Nucleus accumbens (tissue), 56 donors: Measurements from ENCODE around the gene TEKT1.
"Not testable (repeated sequence)": the region's sequence is repeated elsewhere in the genome, so short reads cannot be mapped to it uniquely, and the experiment has no call there.

Source experiments
- DNase-seq, 56 donors: peaks; one replicate each; lab custom pipeline; 2025; lab: John Stamatoyannopoulos, UW

The TEKT1 gene

GRCh38 chr17:6818938-6819337, 12.6 kb downstream of the TEKT1 start:
- DNase-seq: no peak

DNA sequence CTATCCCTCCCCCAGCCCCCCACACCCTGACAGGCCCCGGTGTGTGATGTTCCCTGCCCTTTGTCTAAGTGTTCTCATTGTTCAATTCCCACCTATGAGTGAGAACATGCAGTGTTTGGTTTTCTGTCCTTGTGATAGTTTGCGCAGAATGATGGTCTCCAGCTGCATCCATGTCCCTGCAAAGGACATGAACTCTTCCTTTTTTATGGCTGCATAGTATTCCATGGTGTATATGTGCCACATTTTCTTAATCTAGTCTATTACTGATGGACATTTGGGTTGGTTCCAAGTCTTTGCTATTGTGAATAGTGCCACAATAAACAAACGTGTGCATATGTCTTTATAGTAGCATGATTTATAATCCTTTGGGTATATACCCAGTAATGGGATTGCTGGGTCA, 15.2 kb downstream of the TEKT1 start:
- not testable (repeated sequence) for DNase-seq

- no peak for DNase-seq
These were observed 15.8 kb downstream of the TEKT1 start for GRCh38 chr17:6815775-6816174.

DNA sequence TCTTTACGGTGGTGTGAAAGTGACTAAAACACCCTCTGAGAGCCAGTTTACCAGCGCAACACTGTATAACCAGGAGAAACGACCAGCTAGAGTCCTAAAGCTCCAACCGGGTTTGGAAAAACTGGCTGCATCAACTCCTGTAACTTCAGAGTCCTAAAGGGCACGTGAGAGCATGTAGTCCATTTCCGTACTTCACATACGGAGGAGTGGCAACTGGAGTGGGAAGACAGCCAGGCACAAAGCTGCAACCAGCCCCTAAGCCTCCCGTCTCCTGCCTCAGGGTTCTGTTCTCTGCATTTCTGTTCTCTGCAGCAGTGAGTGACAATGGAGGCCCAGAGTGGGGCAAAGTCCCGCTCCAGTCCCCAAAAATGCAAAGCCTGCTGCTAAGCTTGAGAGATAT, 19.2 kb downstream of the TEKT1 start:
- DNase-seq: no peak

GRCh38 chr17:6811510-6811909, 20.0 kb downstream of the TEKT1 start:
- DNase-seq: no peak

GRCh38 chr17:6800422-6801027, 31.0 kb downstream of the TEKT1 start:
- DNase-seq: no peak

- no peak for DNase-seq
These were observed 31.8 kb downstream of the TEKT1 start for GRCh38 chr17:6799738-6800137.

DNA sequence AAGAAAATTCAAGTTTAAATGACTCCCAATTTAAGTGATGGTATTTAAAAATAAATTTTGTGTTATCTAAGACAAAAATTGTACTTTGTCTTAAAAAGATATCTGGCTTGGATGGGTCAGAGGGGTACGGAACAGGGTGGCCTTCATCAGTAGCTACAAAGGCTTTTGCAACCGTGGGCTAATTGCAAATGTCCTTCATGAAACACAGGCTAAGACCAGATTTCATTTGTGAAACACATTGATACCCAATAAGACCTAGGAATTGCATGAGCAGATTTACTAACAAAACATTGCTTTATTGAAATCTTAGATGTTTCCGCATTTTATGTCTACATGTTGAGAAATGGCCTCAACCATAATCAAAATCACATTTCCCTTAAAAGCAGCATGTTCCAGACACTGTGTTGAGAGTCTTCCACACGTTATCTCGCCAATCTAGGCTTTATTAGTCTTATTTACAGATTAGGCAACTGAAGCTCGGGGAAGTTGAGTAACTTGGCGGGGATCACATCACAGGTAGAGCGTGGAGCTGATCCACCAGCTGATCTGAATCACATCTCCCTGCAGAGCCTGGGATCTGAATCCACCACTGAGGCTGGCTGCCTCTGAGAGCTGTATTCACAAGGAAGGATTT, 33.7 kb downstream of the TEKT1 start:
- DNase-seq: no peak

GRCh38 chr17:6796887-6797490, 34.5 kb downstream of the TEKT1 start:
- DNase-seq: no peak

DNA sequence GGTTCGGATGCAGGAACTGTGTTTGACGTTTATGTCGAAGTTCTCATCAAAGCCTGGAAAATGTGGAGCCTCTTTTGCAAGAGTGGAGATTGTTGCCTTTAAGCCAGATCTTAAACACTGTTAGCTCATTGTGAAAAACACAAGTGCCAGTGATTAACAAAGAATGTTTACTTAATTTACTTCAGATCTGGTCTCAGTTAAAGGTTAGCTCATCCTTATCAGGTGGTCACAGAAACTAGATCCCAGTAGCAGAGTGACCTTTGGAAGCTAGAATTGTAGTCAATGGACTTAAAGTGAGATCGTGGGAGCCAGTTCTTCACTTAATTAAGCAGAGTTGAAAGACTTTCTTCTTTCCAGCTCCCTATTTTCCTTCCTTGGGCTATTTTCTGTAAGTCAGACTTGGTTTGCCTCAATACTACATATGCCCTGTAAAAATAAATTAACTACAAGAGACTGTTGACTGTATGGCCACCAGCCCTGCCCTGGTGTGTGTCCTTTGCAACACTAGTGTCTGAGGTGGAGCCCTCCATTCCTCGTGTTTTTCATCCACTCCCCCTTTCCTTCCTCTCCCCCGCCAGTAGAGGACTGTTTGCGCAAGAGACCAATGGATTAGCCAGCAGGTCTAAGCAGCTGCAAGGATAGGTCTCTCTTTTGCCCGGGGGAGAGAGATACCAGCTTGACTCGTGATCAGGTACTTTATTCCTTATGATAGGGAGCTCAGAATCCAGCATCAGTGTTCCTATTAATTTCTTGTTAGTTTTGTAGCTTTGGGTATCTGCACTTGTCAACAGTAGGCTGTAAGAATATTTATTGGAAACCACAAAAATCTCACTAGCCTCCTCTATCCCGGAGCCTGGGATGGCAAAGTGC, 35.3 kb downstream of the TEKT1 start:
- no peak for DNase-seq

DNA sequence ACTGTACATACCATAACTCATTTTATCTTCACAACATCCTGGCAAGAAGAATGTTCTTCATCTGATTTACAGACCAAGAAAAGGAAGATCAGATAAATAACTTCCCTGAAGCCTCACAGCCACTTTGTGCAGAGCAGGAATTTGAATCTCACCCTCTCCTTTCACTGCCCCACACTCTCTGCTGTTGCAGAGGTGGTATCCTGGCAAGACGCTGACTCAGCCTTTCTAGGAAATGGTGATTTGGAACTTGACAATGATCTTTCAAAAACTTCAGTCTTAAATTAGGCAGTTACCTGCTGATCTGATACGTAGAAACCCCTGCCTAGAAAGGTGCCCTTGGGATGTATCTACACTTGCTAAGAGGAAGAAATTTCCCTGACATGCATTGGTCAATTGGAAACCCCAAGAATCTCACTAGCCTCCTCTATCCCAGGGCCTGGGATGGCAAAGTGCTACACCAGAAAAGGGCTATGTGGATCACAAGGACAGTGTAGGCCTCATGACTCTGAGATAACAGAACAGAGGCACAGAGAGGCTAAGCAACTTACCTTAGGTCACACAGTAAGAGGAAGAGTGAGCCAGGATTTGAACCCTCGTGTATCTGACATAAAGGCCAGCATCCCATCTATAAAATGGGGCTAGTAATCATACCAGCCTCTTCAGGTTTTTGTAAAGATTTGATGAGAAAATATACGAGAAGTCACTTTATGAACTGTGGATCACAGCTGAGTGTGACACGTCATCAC, 37.6 kb downstream of the TEKT1 start:
- DNase-seq: no peak

GRCh38 chr17:6789146-6789545, 42.4 kb downstream of the TEKT1 start:
- no peak for DNase-seq

DNA sequence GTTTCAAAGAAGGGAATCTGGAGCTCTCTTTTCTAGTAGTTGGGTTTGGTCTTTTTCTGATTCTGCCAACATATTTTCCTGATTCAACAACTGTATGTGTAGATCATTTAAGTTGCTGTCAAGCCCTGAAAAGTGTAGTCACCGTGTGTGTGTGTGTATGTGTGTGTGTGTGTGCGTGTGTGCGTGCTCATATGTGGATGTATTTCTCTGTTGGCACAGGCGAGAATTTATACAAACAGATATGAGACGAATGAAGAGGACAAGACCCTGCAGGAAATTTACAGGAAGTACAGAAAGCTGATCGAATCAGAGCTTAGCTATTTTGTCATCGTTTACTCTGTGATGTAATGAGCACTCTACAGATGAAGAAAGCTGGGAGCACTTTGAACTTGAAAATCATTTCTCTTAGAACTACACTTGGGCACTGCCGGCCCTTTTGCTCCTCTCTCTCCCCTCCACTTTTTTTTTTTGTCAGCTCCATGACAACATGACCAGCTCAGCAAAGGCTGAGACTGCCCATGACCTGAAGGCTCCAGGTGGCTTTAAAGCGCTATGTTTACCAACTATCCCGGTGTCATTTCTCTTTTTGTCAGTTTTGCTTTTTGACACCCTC, 44.3 kb downstream of the TEKT1 start:
- DNase-seq: no peak

DNA sequence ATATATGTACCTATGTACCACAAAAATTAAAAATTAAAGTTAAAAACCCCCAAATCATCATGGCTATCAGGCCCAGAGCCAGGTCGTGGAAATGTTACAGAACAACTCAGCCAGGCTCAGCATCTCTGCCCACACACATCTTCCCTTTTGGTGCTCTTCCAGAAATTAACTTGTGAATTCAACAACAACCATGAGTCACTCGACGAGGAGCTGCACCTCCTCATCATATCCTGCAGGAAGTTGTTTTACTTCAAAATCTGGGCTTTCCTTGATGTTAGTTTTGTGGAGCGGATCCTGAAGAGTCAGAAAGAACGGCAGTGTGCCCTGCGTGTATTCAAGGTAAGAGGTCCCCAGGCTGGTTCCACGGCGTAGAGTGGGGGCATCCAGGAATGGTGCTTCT, 44.9 kb downstream of the TEKT1 start:
- peak in 5 of 56 donors; percentile 2 to 15 (median 7) for DNase-seq

DNA sequence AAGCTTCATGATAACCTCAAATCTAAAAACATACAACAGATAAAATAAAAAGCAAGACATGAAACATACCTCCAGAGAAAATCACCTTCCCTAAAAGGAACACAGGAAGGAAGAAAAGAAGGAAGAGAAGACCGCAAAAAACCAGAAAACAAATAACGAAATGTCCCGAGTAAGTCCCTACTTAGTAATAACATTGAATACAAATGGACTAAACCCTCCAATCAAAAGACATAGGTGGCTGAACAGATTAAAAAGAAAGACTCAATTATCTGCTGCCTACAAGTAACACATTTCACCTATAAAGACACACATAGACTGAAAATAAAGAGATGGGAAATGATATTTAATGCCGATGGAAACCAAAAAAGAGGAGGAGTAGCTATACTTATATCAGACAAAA, 49.3 kb downstream of the TEKT1 start:
- DNase-seq: no peak

GRCh38 chr17:6780886-6781285, 50.6 kb downstream of the TEKT1 start:
- no peak for DNase-seq

GRCh38 chr17:6780001-6780400, 51.5 kb downstream of the TEKT1 start:
- DNase-seq: no peak

- DNase-seq: no peak
These were observed 52.1 kb downstream of the TEKT1 start for GRCh38 chr17:6779411-6779810.

DNA sequence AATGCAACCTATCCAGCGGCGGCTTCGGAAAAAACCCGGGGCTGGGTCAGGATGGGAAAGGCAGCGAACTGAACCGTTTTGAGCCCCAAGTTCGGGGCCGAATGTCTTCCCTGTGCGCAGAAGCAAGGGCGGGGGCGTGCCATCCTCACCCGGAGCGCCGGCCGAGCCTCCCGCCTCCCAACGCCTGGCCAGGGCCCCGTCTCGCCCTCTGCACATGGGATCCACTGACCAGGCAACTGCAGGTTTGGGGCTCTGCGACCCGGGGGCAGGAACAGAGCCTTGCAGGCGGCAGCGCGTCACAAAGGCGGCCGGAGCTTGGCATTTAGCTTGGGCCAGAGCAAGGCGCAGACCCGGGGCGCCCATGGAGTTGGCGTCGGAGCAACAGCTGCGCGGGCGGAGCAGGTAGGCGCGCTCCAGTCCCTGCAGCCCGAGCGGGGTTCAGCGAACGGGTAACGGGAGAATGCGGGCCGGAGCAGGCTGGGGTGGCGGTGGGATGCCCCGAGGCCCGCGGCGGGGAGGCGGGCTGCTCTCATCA, 55.6 kb downstream of the TEKT1 start, which contains the start of gene FBXO39:
FBXO39 (plus strand) TSS at position 345 of the 535 bp plus-strand sequence. CDS start 3,654 bp downstream, outside the sequence.
- DNase-seq: no peak

DNA sequence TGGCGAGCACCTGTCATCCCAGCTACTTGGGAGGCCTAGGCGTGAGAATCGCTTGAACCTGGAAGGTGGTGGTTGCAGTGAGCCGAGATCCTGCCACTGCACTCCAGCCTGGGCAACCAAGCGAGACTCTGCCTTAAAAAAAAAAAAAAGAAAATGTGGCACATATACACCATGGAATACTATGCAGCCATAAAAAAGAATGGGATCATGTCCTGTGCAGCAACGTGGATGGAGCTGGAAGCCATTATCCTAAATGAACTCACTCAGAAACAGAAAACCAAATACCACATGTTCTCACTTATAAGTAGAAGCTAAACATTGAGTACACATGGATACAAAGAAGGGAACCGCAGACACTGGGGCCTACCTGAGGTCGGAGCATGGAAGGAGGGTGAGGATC, 56.6 kb downstream of the TEKT1 start:
- not testable (repeated sequence) for DNase-seq
